ENCODE results near the gene PSD.

PSD gene

DNA sequence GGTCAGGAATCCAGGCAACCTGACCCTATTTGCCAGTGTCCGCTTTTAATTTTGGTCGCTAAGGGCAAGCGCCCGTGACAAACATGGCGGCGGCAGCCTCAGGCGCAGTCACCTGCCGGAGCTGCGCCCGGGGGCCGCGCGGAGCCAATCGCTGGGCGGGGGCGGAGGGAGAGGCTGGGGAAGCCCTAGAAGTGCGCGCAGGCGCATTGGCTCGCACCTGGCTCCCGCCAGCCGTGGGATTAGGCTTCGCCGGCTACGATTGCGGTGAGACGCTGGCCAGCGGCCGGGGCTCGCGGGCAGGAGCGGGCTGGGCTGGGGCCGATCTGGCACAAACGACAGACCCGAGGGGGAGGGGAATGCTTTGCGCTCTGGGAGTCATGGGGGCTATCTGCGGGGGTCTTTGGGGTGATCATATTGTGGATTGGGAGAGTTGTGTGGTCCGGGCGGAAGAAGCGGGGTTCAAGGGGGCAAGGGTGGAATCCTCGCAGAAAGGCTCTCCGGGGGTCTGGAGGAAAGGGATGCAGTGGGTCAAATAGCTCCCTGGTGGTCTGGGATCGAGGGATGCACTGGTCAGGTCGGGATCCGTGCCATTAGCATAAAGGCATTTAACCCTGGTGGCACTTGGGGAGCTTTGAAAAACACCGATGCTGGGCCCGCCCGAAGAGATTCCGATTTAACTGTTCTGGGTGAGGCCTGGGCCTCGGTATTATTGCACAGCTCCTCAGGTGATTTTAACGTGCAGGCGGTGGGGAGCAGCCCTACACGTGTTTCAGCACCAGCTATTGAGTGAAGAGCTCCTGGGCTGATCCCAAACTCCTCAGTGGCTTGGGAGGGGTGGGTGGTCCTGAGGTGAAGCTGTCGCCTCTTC is 42.8 kb upstream of the PSD start (continued):
- TF ChIP-seq ZNF239 (tag by site-specific recombination; IDR thresholded peaks at IDR 0.05) (no peak), ZNF112 (tag by site-specific recombination; IDR thresholded peaks at IDR 0.05) (no peak), ZBTB1 (tag by site-specific recombination; IDR thresholded peaks at IDR 0.05) (peak; percentile 12; the same call in 1 of the 2 replicates), ZNF555 (tag by site-specific recombination; conservative IDR thresholded peaks at IDR 0.05) (no peak), REPIN1 (tag by site-specific recombination; IDR thresholded peaks at IDR 0.05; ENCODE audit: low read depth) (no peak), ZNF558 (tag by site-specific recombination; IDR thresholded peaks at IDR 0.05) (no peak), GFI1B (tag by site-specific recombination; IDR thresholded peaks at IDR 0.05) (no peak), ZNF394 (tag by site-specific recombination; IDR thresholded peaks at IDR 0.05; ENCODE audit: borderline replicate concordance) (peak; percentile 64; the same call in 1 of the 2 replicates), GLI2 (tag by site-specific recombination; IDR thresholded peaks at IDR 0.05; ENCODE audit: borderline replicate concordance, low read depth) (no peak), ZNF701 (tag by site-specific recombination; IDR thresholded peaks at IDR 0.05) (no peak), TCF7L2 (IDR thresholded peaks at IDR 0.05; ENCODE audit: borderline replicate concordance, low read depth, low read length) (no peak), ZNF391 (tag by site-specific recombination; IDR thresholded peaks at IDR 0.05; ENCODE audit: borderline replicate concordance, low read depth) (peak; percentile 88; the same call in 1 of the 2 replicates), PRDM2 (tag by site-specific recombination; IDR thresholded peaks at IDR 0.05; ENCODE audit: borderline replicate concordance) (no peak), ZNF132 (tag by site-specific recombination; IDR thresholded peaks at IDR 0.05; ENCODE audit: borderline replicate concordance) (no peak), ZNF138 (tag by site-specific recombination; IDR thresholded peaks at IDR 0.05; ENCODE audit: borderline replicate concordance) (no peak), ZFP37 (tag by site-specific recombination; IDR thresholded peaks at IDR 0.05) (0 out of 2 replicates have a peak, but pooled peaks have one; percentile 67), ZNF580 (tag by site-specific recombination; IDR thresholded peaks at IDR 0.05) (no peak), ZNF843 (tag by site-specific recombination; IDR thresholded peaks at IDR 0.05) (peak; percentile 55; the same call in 1 of the 2 replicates), ZNF398 (tag by site-specific recombination; IDR thresholded peaks at IDR 0.05) (no peak), ZNF768 (tag by site-specific recombination; IDR thresholded peaks at IDR 0.05) (no peak), ZBTB49 (tag by site-specific recombination; IDR thresholded peaks at IDR 0.05; ENCODE audit: low read depth) (no peak), ELK4 (IDR thresholded peaks at IDR 0.05; ENCODE audit: borderline replicate concordance, low read depth, low read length) (no peak), ZNF530 (tag by site-specific recombination; IDR thresholded peaks at IDR 0.05; ENCODE audit: low read depth) (no peak)
- TF ChIP-seq, protein P1, sequence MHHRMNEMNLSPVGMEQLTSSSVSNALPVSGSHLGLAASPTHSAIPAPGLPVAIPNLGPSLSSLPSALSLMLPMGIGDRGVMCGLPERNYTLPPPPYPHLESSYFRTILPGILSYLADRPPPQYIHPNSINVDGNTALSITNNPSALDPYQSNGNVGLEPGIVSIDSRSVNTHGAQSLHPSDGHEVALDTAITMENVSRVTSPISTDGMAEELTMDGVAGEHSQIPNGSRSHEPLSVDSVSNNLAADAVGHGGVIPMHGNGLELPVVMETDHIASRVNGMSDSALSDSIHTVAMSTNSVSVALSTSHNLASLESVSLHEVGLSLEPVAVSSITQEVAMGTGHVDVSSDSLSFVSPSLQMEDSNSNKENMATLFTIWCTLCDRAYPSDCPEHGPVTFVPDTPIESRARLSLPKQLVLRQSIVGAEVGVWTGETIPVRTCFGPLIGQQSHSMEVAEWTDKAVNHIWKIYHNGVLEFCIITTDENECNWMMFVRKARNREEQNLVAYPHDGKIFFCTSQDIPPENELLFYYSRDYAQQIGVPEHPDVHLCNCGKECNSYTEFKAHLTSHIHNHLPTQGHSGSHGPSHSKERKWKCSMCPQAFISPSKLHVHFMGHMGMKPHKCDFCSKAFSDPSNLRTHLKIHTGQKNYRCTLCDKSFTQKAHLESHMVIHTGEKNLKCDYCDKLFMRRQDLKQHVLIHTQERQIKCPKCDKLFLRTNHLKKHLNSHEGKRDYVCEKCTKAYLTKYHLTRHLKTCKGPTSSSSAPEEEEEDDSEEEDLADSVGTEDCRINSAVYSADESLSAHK (tag by site-specific recombination; IDR thresholded peaks at IDR 0.05): no peak

Data from HEK293 (cell line).